Raji (cell line): ENCODE data around the gene VPS18.

Experiments
- POLR2A ChIP-seq: IDR thresholded peaks from 2 replicates; pipeline ENCODE4 v1.6.1; 2011; ENCODE audit warnings: low read depth, low read length, control low read depth; ENCODE audit not compliant: insufficient read depth

VPS18 gene

DNA sequence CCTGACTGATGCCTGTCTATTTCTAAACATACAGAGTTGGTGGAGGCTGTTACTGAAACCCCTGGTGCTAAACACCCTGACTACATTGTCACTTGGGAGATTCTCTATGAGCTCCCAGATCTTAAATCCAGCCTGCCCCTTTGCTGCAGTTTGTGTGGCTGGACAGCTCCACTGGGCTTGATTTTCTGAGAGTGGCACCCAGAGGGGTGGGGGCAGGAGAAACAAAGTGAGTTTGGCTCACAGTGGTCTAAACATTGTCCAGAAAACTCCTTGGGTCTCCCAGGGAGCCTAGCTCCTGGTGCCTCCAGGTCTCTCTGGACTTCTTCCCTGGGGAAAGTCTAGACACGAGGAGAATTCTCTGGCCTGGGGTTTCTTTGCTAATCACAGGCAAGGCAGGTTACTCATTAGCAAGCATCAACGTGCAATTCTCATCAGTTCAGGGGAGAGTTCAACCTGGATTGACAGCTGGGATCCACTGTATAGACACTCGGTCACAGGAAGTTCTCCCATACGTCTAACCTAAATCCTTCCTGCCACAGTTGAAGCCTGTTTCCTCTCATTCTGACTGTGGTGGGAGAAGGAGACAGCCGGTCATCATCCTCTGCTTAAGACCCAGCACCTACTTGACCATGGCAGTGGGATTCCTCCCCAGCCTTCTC lies 27.8 kb downstream of the VPS18 start:
- TF ChIP-seq POLR2A: no peak

DNA sequence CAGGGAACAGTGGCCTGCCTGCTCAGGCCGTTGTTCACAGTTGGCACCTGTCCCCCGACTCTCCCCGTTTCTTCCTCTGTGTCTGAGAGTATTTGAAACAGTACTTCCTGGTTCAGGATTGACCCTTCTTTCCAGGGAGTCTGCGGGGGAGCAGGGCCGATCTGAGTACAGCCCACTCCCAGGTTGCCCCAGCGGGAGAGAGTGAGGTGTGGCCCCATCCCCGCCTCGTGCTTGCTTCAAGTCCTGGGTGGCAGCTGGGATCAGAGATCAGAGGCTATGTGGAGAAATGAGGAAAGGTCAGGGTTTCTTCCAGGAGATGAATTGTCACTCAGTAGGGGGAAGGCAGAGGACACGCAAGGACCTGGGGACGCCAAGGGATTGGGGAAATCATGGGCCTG lies 28.4 kb downstream of the VPS18 start:
- TF ChIP-seq POLR2A: no peak

DNA sequence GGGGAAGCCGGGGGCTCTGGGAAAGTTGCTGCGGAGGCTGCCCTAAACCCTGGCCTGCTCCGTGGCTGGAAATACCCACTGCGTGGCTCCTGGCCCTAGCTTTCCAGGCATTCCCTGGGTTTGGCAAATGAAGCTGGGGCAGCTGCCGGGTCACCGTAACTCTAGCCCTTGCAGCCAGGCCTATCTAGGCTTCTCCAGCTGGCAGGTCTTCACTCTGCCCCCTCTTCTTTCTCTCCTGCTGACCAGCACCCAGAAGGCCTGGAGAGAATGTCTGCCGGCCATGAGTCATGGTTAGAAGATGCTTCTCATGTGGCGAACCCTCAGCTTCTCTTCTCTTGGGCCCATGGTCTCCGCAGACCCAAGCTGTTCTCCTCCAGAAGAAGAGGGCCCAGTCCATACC lies 29.3 kb downstream of the VPS18 start:
- TF ChIP-seq POLR2A: no peak

DNA sequence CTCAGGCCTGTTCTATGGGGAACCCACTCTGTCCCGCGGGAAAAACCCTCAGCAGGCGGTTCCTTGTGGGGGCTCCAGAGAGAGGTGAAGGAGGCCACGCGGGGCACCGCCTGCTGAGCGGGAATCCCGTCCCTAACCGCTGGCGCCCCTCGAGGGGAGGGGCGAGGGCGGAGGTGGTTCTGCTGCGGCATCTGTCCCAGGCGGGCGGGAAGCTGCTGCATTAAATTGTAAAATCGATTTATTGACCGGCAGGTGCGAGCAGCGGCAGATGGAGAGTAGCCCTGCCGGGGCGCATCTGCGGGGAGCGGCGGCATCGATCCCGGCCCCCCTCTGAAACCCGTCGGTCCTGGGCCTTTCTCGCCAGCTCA lies 31.2 kb downstream of the VPS18 start:
- no peak for TF ChIP-seq POLR2A

DNA sequence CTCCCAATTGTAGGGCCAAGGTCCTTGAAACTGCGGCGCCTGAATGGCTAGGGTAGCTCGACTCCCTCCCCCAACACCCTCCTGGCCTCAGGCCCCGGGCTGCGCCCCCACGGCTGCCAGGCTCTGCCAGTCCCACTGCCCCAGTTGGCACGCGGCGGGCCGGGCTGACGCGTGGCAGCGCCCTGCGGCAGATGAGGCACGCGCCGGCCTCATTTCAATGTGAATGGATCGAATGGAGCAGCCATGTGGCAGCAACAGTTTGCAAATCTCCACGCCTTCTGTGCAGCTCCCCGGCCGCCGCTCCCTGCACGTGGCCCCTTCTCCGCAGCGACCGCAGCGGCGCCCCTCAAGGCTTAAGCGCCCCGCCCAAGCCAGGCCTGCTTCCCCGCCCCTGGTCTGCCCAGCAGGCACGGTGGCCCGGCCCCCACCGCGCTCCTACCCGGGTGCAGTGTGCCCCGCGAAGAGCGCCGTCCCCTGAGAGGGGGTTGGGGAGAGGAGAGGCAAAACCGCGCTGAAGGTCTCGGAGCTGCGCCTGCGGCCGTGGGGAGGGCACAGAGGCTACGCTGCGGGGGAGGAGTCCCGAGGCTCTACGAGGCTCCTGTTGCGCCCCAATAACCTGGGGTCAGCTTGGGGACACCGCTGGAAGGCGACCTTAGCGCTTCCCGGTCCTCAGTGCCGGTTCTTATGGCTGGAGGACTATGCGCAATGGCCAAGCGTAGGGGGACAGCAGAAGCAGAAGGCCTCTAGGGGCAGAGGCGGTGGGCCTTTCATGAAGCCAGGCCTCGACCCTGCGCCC lies 31.8 kb downstream of the VPS18 start:
- TF ChIP-seq POLR2A: no peak

DNA sequence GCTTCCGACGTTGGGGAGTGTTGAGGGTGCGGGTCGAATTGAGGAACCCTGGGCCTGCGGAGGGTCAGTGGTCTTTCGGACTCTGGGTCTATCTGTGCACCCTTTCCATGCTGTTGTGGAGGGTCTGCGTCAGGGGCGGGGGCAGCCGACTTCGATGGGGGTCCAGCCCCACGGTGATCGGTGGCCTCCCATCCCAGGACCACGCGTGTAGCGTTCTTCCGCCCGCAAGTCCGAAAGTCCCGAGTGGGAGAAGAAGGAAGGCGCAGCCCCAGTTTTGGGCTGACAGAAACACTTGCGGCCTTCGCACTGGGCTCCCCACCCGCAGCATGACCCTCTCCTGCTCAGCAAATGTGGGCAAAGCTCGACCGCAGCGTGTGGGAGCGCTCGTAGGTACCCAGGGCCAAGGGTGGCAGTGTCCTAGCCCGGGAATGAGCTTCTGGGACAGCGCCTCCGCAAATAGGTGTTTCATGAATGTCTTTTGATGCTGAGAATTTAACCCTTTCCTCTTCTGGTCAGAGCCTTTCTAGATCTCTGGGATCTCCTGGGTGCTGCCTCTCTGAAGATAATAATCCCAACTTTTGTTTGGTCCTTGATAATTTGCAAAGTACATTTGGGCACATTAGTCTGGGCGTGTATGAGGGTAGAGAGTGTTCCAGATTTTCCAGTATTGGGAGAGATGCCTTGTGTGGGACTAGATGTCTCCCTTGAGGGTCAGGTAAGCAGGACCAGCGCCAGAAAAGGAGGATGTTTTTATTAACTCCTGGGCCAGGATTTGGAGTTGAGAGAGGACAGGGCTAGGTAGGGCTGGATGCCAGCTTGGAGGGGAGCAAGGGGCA lies 32.6 kb downstream of the VPS18 start:
- TF ChIP-seq POLR2A: no peak

DNA sequence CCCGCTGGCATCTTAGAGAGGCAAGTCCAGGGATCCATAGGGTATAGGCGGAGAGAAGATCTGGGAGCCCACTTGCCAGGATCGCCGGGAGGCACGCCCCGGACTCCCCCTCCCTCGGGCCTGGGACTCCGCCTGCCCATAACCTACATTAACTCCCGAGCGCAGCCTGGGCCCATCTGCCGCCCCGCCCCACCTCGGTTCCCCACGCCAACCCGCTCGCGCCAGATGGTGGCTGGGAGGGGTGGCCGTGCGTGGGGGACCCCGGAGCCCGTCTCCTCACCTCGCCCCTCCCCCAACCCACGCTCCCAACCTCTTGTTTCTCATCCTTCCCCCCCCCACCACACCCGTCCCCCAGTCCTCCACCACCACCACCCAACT lies 33.2 kb downstream of the VPS18 start:
- no peak for TF ChIP-seq POLR2A

DNA sequence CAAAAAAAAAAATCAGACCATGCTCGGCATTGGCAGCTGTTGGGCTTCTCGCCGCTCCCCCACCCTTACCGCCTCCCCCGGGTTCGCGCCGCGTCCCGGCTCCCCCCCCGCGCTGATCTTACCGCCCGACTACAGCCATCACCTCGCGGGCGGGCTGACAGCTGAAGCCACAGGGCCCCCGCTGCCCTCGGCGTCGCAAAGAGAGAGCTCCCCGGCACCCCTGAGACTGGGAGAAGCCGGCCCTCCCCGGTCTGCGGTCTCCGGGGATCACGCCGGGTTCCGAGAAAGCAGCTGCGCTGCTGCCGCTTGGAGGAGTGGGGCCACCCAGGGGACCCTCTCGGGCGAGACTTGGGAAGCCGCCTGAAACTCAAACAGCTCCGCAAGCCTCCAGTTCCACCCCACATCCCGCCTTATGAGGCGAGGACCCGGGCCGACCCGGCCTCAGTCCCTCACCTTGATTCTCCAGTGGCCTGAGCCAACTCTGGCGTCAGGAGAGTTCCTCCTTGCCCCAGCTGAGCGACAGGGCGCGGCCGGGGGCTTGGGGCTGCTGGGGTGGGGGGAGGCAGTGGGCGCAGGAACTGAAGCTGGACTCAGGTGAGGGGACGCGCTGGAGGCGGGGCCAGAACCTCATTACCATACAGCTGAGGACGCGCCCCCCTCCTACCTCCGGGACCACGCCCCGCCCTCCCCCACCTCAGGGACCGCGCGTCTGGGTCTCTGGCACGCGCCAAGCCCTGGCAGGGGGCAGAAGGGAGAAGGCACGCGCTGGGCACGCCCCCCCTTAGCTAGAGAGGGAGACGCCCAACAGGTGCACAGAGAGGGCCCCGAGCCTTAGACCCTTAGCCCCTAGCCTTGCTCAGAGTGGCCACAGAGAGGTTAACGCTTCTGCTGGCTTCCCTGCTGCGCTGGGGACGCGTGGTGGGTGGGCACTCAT lies 33.9 kb downstream of the VPS18 start:
- TF ChIP-seq POLR2A: no peak

DNA sequence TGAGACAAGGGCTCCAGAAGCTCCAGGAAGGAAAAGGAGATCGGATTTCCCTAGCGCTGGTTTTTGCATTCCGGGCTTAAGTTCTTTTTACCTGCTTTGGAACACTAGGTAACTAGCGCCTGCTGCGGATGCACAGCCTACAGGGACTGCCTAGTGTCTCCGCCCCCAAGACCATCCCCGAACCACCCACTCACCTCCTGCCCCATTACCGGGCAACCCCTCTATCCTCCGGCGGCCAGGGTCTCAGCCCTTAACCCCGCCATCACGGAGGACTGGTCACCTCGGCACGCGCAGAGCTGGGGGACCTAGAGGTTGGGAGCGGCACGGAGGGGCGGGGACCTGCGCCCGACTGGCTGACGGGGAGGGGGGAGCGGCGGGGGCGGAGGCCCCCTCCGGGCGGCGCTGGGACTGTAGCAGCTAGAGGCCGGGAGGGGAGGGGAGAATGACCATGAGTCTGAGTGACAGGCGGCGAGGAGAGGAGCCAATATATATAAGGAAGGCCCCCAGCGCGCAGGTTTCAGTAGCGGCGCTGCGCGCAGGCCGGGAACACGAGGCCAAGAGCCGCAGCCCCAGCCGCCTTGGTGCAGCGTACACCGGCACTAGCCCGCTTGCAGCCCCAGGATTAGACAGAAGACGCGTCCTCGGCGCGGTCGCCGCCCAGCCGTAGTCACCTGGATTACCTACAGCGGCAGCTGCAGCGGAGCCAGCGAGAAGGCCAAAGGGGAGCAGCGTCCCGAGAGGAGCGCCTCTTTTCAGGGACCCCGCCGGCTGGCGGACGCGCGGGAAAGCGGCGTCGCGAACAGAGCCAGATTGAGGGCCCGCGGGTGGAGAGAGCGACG lies 34.8 kb downstream of the VPS18 start, which contains the start of gene DLL4:
TSS of gene DLL4 (plus strand) at position 520 of the 839 bp plus-strand sequence. CDS start 329 bp downstream, outside the sequence.
- no peak for TF ChIP-seq POLR2A

DNA sequence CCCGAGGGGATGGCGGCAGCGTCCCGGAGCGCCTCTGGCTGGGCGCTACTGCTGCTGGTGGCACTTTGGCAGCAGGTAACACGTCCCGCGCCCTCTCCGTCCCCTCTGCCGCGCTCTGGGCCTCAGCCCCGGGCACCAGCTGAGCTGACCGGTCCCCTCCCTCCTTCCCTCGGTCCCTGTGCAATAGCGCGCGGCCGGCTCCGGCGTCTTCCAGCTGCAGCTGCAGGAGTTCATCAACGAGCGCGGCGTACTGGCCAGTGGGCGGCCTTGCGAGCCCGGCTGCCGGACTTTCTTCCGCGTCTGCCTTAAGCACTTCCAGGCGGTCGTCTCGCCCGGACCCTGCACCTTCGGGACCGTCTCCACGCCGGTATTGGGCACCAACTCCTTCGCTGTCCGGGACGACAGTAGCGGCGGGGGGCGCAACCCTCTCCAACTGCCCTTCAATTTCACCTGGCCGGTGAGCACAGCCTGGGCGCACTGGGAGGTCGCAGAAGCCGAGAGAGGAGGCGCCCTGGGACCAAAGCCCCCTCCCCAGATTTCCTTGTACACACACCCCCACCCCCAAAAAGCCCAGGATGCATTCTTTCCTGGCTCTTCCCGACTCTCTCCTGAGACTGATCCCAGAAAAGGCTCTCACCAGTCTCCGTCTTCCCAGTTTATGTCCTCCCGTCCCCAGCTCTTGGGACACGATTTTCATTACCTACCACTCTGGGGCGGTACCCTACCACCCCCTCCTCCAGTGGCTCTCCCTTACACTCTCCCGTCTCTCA lies 35.6 kb downstream of the VPS18 start:
- no peak for TF ChIP-seq POLR2A

DNA sequence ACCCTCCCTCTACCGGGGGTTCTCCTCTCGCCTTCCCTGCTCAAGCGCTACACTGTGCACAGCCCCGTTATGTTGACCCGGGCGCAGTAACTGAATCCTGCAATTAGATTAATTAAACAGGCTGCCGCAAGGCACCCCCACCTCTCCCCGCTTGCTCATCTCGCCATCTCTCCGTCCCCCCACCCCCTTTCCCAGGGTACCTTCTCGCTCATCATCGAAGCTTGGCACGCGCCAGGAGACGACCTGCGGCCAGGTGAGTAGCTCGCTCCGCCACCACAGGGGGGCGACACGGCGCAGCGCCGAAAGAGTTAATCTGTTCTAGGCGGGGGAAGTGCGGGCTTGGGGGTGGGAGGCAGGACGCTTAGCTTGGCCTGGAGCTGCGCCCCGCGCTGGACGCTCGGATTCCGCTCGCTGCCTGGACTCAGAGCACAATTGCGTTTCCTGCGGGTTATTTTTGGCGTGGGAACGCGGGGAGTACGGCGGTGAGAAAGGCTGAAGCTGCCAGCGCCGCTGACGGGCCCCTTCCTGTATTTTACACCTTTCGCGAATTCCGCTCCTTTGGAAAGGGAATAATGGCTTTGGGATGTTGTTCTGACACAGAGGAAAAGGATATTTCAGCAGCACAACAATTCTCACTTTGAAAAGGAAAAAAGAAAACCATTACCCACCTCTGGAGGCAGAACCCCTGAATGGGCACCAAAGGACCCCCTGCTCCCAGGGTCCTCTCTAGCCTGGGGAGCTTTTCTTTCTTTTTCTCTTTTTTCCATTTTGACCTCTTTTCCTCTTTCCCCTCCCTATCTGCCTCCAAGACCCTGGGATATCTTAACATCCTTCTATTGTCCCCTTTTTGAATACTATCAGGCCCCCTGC lies 36.4 kb downstream of the VPS18 start:
- TF ChIP-seq POLR2A: no peak
